ENCODE results near the gene ATAD2B. TPM values are rescaled to one million over a fixed set of nuclear protein-coding genes. Genes with fewer than 3 reads are reported as not detected.
A peak's percentile ranks its signal among the peaks of the same experiment; 100 is the strongest.

Gene ATAD2B
- polyA plus RNA-seq, 1 of the 3 experiments (the other 2 are of a cell fraction), result 1.3 TPM

GRCh38 chr2:23746141-23746863 lies 180.6 kb downstream of the ATAD2B start:
- no peaks in the 10 kb centered on the region for H3K27me3 ChIP-seq (ENCODE audit: insufficient read depth)
- no peaks in the 10 kb centered on the region for H4K20me1 ChIP-seq (ENCODE audit: insufficient read depth)
- peaks cover under 1 to 17% of the 10 kb centered on the region in 2 experiments; a peak in 3 of 4 replicates for H3K4me1 ChIP-seq (ENCODE audit: control insufficient read depth in 1 of 2, insufficient read depth in 2 of 2, low read depth in 1 of 2, low read length in 1 of 2)
- CTCF ChIA-PET, result interaction anchor here (0.8 to 1.5 kb wide), 5 partner anchors 21 to 342 kb away, joined by 3 to 5 read pairs (median 4); no protein-coding TSS in a partner anchor
- peak overlapping the region in 1 of 2 experiments; percentile 77; a peak in 2 of 4 replicates for H3K27ac ChIP-seq (ENCODE audit: low read depth in 2 of 2, low read length in 1 of 2)
- H3K9me3 ChIP-seq, result no peaks in the 10 kb centered on the region
- TF ChIP-seq USF2 (IDR thresholded peaks at IDR 0.05; ENCODE audit: borderline replicate concordance, low read depth, low read length) (no peak), RXRA (IDR thresholded peaks at IDR 0.05; ENCODE audit: borderline replicate concordance, low read depth) (no peak), NFIC (IDR thresholded peaks at IDR 0.05; ENCODE audit: borderline replicate concordance) (no peak), MAX (IDR thresholded peaks at IDR 0.05; ENCODE audit: low read depth) (no peak), USF1 (IDR thresholded peaks at IDR 0.05; ENCODE audit: borderline replicate concordance, low read depth) (no peak), RCOR1 (IDR thresholded peaks at IDR 0.05; ENCODE audit: low read length) (no peak)
- H2AFZ ChIP-seq (ENCODE audit: low read depth), result no peak overlapping the region
- POLR2A ChIA-PET, result interaction anchor here (1.0 kb wide), 1 partner anchor 109 kb away, joined by 4 read pairs; no protein-coding TSS in a partner anchor
- H3K9ac ChIP-seq, result no peak overlapping the region
- peaks cover 12 to 16% of the 10 kb centered on the region in 2 experiments for H3K36me3 ChIP-seq (replicated peaks in 1 of 2; ENCODE audit: control insufficient read depth in 1 of 2, insufficient read depth in 2 of 2, low read length in 1 of 2)
- H3F3A ChIP-seq (replicated peaks; ENCODE audit: insufficient read depth), result no peaks in the 10 kb centered on the region
- H3K4me3 ChIP-seq (ENCODE audit: low read depth in 2 of 2, low read length in 1 of 2), result no peak overlapping the region
- H3K79me2 ChIP-seq (ENCODE audit: insufficient read depth), result no peaks in the 10 kb centered on the region
- WGBS (ENCODE audit: low lambda C conversion rate), result 55% methylated on average over 2 of the region's 2 CpGs
- DNase-seq, result no peak
- H3K9me2 ChIP-seq, result no peaks in the 10 kb centered on the region
- no peak overlapping the region for H3K4me2 ChIP-seq

- H2AFZ ChIP-seq (ENCODE audit: low read depth), result no peak overlapping the region
- H3F3A ChIP-seq (replicated peaks; ENCODE audit: insufficient read depth), result no peaks in the 10 kb centered on the region
- H3K4me2 ChIP-seq, result no peak overlapping the region
- H3K9me2 ChIP-seq, result no peaks in the 10 kb centered on the region
- H4K20me1 ChIP-seq (ENCODE audit: insufficient read depth), result no peaks in the 10 kb centered on the region
- peak; percentile 65 for DNase-seq
- no peaks in the 10 kb centered on the region for H3K79me2 ChIP-seq (ENCODE audit: insufficient read depth)
- H3K9ac ChIP-seq, result no peak overlapping the region
- H3K4me1 ChIP-seq (ENCODE audit: control insufficient read depth in 1 of 2, insufficient read depth in 2 of 2, low read depth in 1 of 2, low read length in 1 of 2), result peaks cover 0 to 17% of the 10 kb centered on the region in 2 experiments; a peak in 3 of 4 replicates
- no peaks in the 10 kb centered on the region for H3K27me3 ChIP-seq (ENCODE audit: insufficient read depth)
- no peaks in the 10 kb centered on the region for H3K9me3 ChIP-seq
- peak overlapping the region in 1 of 2 experiments; percentile 77; a peak in 2 of 4 replicates for H3K27ac ChIP-seq (ENCODE audit: low read depth in 2 of 2, low read length in 1 of 2)
- POLR2A ChIA-PET, result interaction anchor here (0.5 to 1.0 kb wide), 2 partner anchors 108 to 838 kb away, joined by 3 to 4 read pairs; no protein-coding TSS in a partner anchor
- no peak overlapping the region for H3K4me3 ChIP-seq (ENCODE audit: low read depth in 2 of 2, low read length in 1 of 2)
- TF ChIP-seq TCF12 (IDR thresholded peaks at IDR 0.05), result peak; percentile 72
- TF ChIP-seq GATA2 (CRISPR knock-in tag; IDR thresholded peaks at IDR 0.05), result no peak
- TF ChIP-seq IRF3 (IDR thresholded peaks at IDR 0.05; ENCODE audit: low read depth, low read length), result no peak
- no peak for TF ChIP-seq POLR2AphosphoS5 (IDR thresholded peaks at IDR 0.05; ENCODE audit: low read depth, low read length)
- no peak for TF ChIP-seq SIN3A (IDR thresholded peaks at IDR 0.05; ENCODE audit: borderline replicate concordance, low read depth, low read length)
- TF ChIP-seq TEAD4 (IDR thresholded peaks at IDR 0.05; ENCODE audit: borderline replicate concordance, insufficient read depth), result no peak
- no peak for TF ChIP-seq RXRA (IDR thresholded peaks at IDR 0.05; ENCODE audit: borderline replicate concordance, low read depth)
- no peak for TF ChIP-seq MAX (IDR thresholded peaks at IDR 0.05; ENCODE audit: low read depth)
- TF ChIP-seq NRF1 (IDR thresholded peaks at IDR 0.05; ENCODE audit: low read depth, low read length), result no peak
- peak; percentile 33; the same call in 1 of the 2 replicates for TF ChIP-seq FOXJ3 (CRISPR knock-in tag; IDR thresholded peaks at IDR 0.05)
- no peak for TF ChIP-seq FOXM1 (IDR thresholded peaks at IDR 0.05; ENCODE audit: low read depth)
- no peak for TF ChIP-seq ELF1 (IDR thresholded peaks at IDR 0.05)
- peak; percentile 99 for TF ChIP-seq RCOR1 (IDR thresholded peaks at IDR 0.05; ENCODE audit: low read length)
- TF ChIP-seq RAD21 (IDR thresholded peaks at IDR 0.05; ENCODE audit: low read length), result 0 out of 2 replicates have a peak, but pooled peaks have one; percentile 1
- TF ChIP-seq SMC3 (IDR thresholded peaks at IDR 0.05; ENCODE audit: low read depth, low read length), result no peak
- no peak for TF ChIP-seq EZH2phosphoT487 (IDR thresholded peaks at IDR 0.05; ENCODE audit: borderline replicate concordance, low read depth)
- no peak for TF ChIP-seq USF1 (IDR thresholded peaks at IDR 0.05; ENCODE audit: borderline replicate concordance, low read depth)
- peak; percentile 31; the same call in 1 of the 2 replicates for TF ChIP-seq NFIC (IDR thresholded peaks at IDR 0.05; ENCODE audit: borderline replicate concordance)
- no peak for TF ChIP-seq RFX5 (IDR thresholded peaks at IDR 0.05; ENCODE audit: low read length)
- peak; percentile 85 for TF ChIP-seq CHD2 (IDR thresholded peaks at IDR 0.05; ENCODE audit: low read length, partially characterized antibody)
- peak in 1 of 2 experiments; percentile 43; a peak in 1 of 4 replicates for TF ChIP-seq EP300 (IDR thresholded peaks at IDR 0.05; ENCODE audit: borderline replicate concordance in 1 of 2, low read depth in 1 of 2, low read length in 1 of 2)
- H3K36me3 ChIP-seq (replicated peaks in 1 of 2; ENCODE audit: control insufficient read depth in 1 of 2, insufficient read depth in 2 of 2, low read length in 1 of 2), result peaks cover 7 to 12% of the 10 kb centered on the region in 2 experiments
- CTCF ChIA-PET, result interaction anchor here (0.6 to 1.0 kb wide), 4 partner anchors 11 to 110 kb away, joined by 3 to 4 read pairs (median 3); no protein-coding TSS in a partner anchor
Observed at GRCh38 chr2:23745726-23746105, 181.2 kb downstream of the ATAD2B start.
